ENCODE results near the gene NME4.

NME4 gene

GRCh38 chr16:441447-441846, 44.4 kb downstream of the NME4 start:
- DNase-seq: no peak

DNA sequence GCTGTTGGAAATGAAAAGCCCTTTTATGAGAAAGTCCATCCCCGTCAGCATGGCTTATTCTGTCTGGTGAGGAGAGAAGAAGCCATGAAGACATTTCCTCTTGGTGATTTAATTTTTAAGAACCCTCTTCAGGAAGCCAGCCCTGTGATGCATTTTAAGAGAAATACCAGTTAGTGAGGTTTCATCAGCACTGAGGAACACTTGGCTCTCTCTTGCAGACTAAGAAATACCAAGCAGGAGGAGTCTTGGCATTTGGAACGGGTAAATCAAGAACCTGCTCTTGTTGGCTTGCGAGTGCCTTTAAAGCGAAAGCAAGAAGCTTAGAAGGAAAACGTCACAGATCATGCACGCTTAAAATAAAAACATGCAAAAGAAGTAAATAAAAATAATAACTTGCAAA, 46.0 kb downstream of the NME4 start:
- DNase-seq: no peak

GRCh38 chr16:444027-444426, 47.0 kb downstream of the NME4 start:
- no peak for DNase-seq

DNA sequence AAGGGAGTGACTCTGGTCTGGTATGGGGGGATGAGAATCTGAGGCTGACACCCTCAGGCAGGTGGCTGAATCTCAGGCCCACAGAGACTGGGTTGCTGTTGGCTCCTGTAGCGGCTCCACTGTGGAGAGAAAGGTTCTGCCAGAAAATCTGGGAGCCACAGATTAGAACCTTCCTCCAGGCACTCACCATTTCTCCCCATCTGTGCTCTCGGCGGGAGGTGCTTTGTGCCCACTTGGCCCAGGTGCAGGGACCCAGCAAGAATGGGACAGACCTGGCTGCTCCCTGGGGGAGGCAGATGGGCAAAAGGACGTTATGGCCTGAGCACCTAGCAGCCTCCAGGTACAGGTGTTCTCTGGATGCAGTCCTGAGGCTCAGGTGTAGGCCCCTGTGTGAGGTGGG, 48.6 kb downstream of the NME4 start:
- DNase-seq: no peak

All from NCI-H1417 treated with DMSO at 0.1 percent for 48 hours (cell line).